IPS-20b (cell line): ENCODE results near the gene PMVK.
"Not testable (repeated sequence)": the region's sequence is repeated elsewhere in the genome, so short reads cannot be mapped to it uniquely, and the experiment has no call there.

Experiments used
- H3K27ac ChIP-seq: one replicate; pipeline ENCODE4 v1.5.1; 2013; ENCODE audit warnings: low read length
- H3K27me3 ChIP-seq: 2 replicates; pipeline ENCODE4 v1.6.1; 2013; ENCODE audit warnings: mild to moderate bottlenecking, low read length, inconsistent platforms; ENCODE audit not compliant: insufficient read depth
- H3K36me3 ChIP-seq: 2 replicates; pipeline ENCODE4 v1.6.1; 2013; ENCODE audit warnings: low read depth, mild to moderate bottlenecking, inconsistent platforms, low read length, moderate library complexity; ENCODE audit not compliant: insufficient read depth
- H3K4me1 ChIP-seq: 2 replicates; pipeline ENCODE4 v1.6.1; 2013; ENCODE audit warnings: mild to moderate bottlenecking, control low read depth, inconsistent platforms, low read length, moderate library complexity; ENCODE audit not compliant: insufficient read depth
- H3K4me3 ChIP-seq: 2 replicates; pipeline ENCODE4 v1.5.1; 2013; ENCODE audit warnings: mild to moderate bottlenecking, low read length, inconsistent platforms
- H3K9ac ChIP-seq: 2 replicates; pipeline ENCODE4 v1.6.1; 2013; ENCODE audit warnings: low read depth, mild to moderate bottlenecking, inconsistent platforms, low read length, moderate library complexity
- H3K9me3 ChIP-seq: 2 replicates; pipeline ENCODE4 v1.6.1; 2013; ENCODE audit warnings: mild to moderate bottlenecking, low read depth, low read length, inconsistent platforms; ENCODE audit not compliant: insufficient read depth

The PMVK gene

DNA sequence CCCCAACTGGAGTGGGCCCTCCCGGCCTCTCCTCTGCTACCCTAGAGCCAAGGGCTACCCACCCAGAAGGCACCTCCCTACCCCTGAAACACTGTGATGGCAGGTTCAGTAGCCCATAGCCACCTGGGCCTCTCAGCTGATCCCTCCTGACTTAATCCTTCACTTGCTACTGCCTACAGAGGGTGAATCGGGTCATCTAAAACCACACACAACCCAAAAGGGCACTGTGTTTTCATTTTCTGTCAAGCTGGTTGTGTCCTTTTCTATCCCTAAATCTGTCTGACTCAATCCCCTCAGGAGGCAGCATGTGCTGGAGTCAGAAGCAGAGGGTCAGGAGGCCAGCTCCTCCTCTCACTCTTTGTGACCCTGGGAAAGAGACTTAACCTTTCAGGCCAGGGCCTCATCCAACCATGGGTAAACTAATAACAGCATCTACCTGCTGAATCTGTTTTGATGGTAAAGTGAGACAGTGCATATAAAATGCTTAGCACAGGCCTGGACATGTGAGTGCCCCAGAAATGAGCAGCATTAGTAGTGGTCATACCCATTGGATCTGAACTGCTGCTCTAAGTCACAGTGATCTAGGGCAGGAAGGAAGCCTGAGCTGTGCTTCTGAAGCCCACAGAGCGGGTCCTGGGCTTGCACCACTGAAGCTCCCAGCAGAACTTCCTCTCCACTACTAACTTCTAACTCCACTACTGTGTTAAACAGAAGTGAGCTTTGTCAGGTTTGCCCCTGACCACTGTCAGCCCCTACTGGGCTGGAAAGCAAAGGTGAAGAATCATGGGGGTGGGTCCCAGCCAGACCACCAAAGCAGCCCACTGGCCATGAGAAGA, 11.0 kb downstream of the PMVK start:
- Histone ChIP-seq H3K36me3 (peaks cover 40% of the 10 kb centered on the region), H3K27me3 (no peaks in the 10 kb centered on the region), H3K4me1 (no peaks in the 10 kb centered on the region), H3K4me3 (no peak overlapping the region), H3K9ac (no peak overlapping the region), H3K9me3 (no peaks in the 10 kb centered on the region), H3K27ac (no peak overlapping the region)

DNA sequence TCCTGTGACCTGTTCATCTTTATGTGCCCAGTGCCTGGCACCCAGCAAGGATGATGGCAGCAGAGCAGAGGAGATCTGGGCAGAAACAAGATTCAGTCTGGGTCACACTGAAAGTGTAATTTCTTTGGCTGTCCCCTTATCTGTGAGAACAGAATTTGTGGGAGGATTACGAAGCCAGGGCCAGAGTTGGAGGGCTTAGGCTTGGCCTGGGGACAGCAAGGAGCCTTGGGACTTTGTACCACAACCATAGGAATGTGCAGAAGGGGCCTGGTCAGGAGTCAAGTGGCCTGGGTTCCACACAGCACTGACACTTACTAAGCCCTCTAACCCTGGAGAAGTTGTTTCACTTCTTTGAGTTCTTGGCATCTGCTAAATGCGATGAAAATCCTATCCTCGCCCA, 12.8 kb downstream of the PMVK start:
- H3K36me3 ChIP-seq, result peaks cover 35% of the 10 kb centered on the region
- H3K27ac ChIP-seq, result no peak overlapping the region
- H3K4me3 ChIP-seq, result no peak overlapping the region
- no peaks in the 10 kb centered on the region for H3K4me1 ChIP-seq
- H3K9ac ChIP-seq, result no peak overlapping the region
- H3K9me3 ChIP-seq, result no peaks in the 10 kb centered on the region
- no peaks in the 10 kb centered on the region for H3K27me3 ChIP-seq

DNA sequence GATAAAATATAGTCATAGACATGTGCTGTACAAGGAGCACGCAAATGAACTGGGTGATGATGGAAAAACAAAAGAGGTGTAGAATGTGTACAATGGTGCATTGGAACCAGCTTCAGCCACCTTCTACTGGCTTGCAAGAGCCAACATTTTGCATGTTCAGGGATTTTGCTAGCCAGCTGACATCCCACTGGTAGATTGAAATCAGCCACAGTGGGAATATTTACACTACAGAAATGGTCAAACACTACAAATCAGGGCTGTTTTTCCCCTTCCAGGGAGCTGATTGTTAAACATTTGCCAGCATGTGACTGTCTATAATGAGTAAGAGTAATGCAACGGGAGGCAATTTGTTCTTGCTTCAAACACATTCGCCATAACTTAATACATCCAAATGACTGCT, 23.2 kb downstream of the PMVK start:
- Histone ChIP-seq H3K9ac (no peak overlapping the region), H3K4me1 (no peaks in the 10 kb centered on the region), H3K4me3 (no peak overlapping the region), H3K27ac (no peak overlapping the region), H3K27me3 (no peaks in the 10 kb centered on the region), H3K36me3 (no peaks in the 10 kb centered on the region), H3K9me3 (peaks cover 8% of the 10 kb centered on the region; the same call in 1 of the 2 replicates)

DNA sequence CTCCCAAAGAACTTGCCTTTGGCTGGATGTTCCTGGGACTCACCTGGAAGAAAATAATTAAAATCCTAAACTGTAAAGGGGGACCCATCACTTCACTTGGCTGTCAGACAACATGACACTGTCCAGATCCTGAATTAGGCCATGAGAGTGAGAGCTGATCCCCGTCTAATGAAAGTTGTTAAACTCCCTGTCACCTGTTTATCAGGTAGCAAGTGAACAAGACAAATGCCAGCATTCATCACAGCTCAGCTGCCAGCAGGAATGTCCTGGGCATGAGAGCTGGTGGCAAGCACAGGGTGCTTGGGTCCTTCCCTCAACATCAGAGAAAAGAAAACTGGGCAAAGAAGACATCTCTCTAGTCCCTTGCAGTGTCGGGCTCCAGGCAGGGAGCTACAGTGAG, 23.8 kb downstream of the PMVK start:
- H3K27me3 ChIP-seq, result no peaks in the 10 kb centered on the region
- no peaks in the 10 kb centered on the region for H3K36me3 ChIP-seq
- no peak overlapping the region for H3K9ac ChIP-seq
- no peaks in the 10 kb centered on the region for H3K4me1 ChIP-seq
- H3K9me3 ChIP-seq, result peaks cover 13% of the 10 kb centered on the region
- no peak overlapping the region for H3K27ac ChIP-seq
- no peak overlapping the region for H3K4me3 ChIP-seq

DNA sequence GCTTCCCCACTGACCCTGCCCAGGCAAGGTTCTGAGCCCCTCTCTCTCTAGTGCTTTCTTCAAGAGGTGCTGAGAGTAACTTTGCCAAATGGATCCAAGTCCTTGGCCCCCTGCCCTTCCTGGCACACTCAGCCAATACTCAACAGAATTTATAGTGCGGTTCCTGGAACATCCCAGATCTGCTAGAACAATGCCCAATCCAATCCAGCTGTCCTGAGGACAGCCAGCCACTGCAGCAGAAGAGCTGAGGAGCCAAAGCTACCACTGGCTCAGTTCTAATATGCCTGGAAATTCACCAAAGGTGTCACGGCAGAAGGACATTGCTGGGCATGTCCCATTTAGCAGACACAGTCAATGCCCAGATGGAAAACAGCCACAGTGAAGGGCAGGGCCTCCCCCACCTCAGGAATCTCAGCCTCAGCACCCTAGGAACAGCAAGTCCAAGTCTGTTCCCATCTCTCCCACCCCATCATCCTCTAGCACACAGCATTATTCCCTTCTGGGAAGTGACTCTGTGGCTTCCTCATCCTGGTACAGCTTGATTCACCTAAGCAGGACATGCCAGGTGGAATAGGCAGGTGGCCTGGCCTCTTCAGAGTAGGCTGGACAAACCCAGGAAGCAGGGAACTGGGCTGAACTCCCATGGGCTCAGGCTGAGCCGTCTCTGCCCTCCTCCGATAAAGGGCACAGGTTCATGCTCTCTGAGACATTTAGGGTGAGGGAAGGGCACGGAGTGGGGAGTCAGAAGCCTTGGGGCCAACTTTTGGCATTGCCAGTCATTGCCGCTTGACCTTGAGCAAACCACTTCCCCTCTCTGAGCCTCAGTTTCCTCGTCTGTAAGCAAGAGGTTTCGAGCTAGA, 24.6 kb downstream of the PMVK start:
- H3K9me3 ChIP-seq, result peaks cover 16% of the 10 kb centered on the region
- no peak overlapping the region for H3K27ac ChIP-seq
- no peaks in the 10 kb centered on the region for H3K36me3 ChIP-seq
- no peaks in the 10 kb centered on the region for H3K27me3 ChIP-seq
- H3K9ac ChIP-seq, result no peak overlapping the region
- no peaks in the 10 kb centered on the region for H3K4me1 ChIP-seq
- no peak overlapping the region for H3K4me3 ChIP-seq

DNA sequence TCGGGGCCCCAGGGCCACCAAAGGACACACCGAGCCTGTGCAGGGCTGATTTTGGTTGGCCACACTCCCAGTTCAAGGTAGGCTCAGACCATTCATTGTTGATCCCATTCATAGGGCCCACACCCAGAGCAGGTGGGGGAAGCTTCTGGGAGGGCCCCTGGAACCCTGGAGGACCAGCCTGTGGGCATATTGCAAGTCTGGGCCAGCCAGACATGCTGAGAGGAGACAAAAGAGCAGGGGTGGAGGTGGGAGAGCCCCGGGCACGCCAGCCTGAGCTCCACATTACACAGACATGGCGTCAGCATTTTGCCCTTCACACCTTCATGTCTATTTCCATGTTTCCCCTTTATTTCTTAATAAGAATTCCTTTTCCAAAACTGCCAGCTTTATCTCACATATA, 25.7 kb downstream of the PMVK start:
- Histone ChIP-seq H3K9me3 (peaks cover 16% of the 10 kb centered on the region), H3K4me1 (no peaks in the 10 kb centered on the region), H3K27me3 (no peaks in the 10 kb centered on the region), H3K27ac (no peak overlapping the region), H3K36me3 (no peaks in the 10 kb centered on the region), H3K9ac (no peak overlapping the region), H3K4me3 (no peak overlapping the region)

DNA sequence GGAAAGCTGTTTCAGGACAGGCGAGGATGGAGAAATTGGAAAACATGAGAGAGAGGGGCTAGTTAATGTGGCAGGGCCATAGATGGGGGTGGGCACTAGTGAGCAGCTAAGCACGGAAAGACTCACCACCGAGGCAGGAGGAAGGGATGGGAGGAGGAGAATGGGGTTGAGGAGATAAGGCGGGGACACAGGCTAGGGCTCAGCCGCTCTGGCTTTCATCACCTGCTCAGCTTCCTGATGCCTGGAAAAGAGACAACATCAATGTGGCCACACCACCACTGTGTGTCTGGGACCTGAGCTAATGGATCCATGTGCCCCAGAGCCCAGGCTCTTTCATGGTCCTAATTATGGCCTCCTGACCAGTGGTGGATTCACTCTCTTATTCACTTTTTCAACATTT, 27.6 kb downstream of the PMVK start:
- Histone ChIP-seq H3K4me1 (no peaks in the 10 kb centered on the region), H3K27me3 (no peaks in the 10 kb centered on the region), H3K9me3 (peaks cover 16% of the 10 kb centered on the region), H3K9ac (no peak overlapping the region), H3K36me3 (no peaks in the 10 kb centered on the region), H3K27ac (no peak overlapping the region), H3K4me3 (no peak overlapping the region)

DNA sequence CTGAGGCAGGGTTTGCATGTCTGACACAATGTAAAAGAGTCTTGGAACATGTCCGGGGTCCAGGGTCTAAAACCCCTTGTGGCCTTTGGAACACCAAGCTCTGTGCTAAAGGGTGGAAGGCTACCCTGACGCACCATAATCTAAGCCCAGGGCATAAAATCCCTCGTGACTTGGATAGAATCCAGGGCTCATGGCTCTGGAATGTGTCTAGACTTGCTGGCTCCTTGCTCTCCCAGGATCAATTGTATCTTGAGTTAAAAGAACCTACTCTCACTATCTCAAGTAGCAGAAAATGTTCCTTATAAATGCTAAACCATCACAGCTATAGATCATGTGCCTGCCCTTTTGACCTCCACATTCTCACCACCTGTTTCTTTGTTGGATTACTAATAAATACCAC, 28.4 kb downstream of the PMVK start:
- H3K4me3 ChIP-seq, H3K27ac ChIP-seq, H3K36me3 ChIP-seq, H3K27me3 ChIP-seq, H3K9ac ChIP-seq, H3K4me1 ChIP-seq: not testable (repeated sequence)
- H3K9me3 ChIP-seq, result peaks cover 16% of the 10 kb centered on the region

DNA sequence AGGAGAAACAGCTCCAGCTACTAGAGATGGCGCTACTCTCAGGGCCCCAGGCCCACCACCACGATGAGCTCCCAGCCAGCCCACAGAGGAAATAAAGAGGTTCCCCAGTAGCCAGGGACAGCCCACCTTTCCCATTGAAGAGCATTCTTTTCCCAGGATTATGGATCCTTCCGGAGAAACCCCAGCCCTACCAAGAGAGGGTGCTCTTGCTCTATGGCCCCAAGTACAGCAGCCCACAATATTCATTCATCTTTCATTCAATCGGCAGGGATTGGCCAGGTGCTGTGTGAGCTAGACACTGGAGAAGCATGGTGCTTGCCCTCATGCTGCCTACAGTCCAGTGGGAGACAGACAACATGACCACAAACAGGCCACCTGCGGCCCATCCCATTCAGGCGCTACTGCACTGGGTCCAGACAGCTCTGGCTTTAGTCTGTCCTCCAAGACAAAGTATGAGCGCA, 29.9 kb downstream of the PMVK start:
- H3K27me3 ChIP-seq, result no peaks in the 10 kb centered on the region
- H3K9ac ChIP-seq, result no peak overlapping the region
- no peak overlapping the region for H3K4me3 ChIP-seq
- H3K9me3 ChIP-seq, result peaks cover 16% of the 10 kb centered on the region
- no peaks in the 10 kb centered on the region for H3K4me1 ChIP-seq
- no peak overlapping the region for H3K27ac ChIP-seq
- no peaks in the 10 kb centered on the region for H3K36me3 ChIP-seq

DNA sequence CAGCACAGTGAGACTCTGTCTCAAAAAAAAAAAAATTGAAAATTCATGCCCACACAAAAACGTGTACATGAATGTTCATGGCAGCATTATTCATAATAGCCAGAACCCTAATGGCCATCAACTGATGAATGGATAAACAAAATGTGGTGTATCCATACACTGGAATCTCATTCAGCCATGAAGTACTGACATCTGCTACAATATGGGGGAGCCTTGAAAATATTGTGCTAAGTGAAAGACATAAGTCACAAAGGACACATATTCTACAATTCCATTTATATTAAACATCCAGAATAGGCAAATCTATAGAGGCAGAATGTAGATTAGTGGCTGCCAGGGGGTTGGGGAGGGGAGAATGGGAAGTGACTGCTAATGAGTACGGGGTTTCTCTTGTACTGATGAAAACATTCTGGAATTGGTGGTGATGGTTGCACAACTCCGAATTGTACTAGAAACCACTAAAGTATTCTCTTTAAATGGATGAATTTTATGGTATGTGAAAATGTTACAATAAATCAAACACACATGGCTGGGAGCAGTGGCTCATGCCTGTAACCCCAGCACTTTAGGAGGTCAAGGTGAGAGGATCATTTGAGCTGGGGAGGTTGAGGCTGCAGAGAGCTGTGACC, 33.5 kb downstream of the PMVK start:
- H3K36me3 ChIP-seq, result no peaks in the 10 kb centered on the region

DNA sequence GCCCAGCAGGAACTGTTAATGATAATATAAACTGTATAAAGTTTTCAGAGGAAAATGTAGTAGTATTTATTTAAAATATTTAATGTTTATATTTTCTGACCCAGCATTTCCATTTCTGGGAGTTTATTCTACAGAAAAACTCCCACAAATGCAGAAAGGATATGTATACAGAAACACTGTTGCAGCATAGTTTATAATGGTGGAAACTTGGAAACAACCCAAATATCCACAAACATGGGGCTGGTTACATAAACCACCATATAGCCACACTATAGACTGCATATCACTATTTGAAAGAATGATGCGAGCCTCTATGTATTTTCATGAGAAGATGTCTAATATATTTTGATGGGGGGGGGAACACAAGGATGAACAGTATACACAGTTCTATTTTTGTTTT, 34.9 kb downstream of the PMVK start:
- Histone ChIP-seq H3K4me1 (no peaks in the 10 kb centered on the region), H3K9me3 (no peaks in the 10 kb centered on the region), H3K36me3 (no peaks in the 10 kb centered on the region), H3K27ac (no peak overlapping the region), H3K27me3 (no peaks in the 10 kb centered on the region), H3K9ac (no peak overlapping the region), H3K4me3 (no peak overlapping the region)

More for the DNA sequence above, 33.5 kb downstream of the PMVK start:
- H3K9ac ChIP-seq, result no peak overlapping the region
- H3K9me3 ChIP-seq, result peaks cover 6% of the 10 kb centered on the region
- no peak overlapping the region for H3K4me3 ChIP-seq
- H3K27ac ChIP-seq, result no peak overlapping the region
- H3K27me3 ChIP-seq, result no peaks in the 10 kb centered on the region
- H3K4me1 ChIP-seq, result no peaks in the 10 kb centered on the region
